GM19035 (cell line): ENCODE measurements around the gene ATP13A2.

Source experiments
- ATAC-seq: cut with Tn5 transposase; IDR thresholded peaks from one replicate; pipeline ENCODE4 v1.9.1; 2021; ENCODE audit not compliant: unreplicated experiment

Gene ATP13A2

DNA sequence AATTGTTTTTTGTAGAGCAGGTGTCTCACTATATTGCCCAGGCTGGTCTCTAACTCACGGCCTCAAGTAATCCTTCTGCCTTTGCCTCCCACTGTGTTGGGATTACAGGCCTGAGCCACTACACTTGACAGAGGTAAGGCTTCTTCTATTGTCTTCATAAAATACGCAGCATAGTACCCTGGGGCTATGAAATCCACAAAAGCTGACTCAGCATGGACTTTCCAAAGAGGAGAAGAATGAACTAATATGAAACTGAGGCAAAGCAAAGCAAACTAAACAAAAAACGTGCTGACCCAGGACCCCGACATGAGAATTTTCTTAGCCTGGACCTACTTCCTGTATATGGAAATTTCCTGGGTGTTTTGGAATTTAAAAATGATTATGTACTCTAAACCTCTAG is 18.5 kb upstream of the ATP13A2 start:
- ATAC-seq = no peak

DNA sequence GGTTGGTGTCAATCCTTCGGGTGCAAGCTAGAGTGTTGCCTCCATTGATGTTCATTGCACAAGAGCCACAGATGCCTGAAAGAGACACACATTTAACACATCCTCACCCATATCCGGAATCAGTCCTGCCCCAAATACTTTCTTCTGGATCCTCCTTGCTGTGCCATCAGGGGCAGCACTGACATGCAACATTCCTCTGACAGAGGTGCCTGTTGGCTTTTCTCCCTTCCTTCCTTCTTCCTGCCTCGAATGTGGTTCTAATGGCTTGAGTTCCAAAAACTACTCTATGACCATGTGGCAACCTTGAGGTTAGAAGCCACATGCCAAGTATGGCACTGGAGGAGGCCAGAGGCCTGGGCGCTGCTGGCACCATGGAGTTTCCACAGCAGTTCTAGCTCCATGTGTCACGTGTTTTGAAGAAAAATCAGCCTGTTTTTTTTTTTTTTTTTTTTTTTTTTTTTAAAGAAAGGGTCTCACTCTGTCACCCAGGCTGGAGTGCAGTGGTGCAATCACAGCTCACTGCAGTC is 17.0 kb upstream of the ATP13A2 start:
- no peak for ATAC-seq

DNA sequence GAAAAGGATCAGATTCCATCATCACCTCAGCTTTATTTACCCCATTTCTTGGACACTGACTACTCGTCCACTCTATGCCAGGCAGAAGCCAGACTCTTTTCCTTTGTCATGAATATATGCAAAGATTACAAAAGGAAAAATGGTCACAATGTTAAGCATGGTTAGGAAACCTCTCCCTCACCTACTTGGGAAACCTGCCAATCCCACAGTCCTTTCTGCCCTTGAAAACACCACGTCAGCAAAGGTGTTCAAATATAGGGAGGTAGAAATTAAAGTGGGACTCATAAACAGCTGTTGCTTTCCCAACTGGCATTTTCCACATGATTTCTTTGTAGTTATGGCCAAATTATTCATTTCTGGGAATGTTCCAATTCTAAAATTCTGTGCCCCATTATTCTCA is 16.2 kb upstream of the ATP13A2 start:
- no peak for ATAC-seq

DNA sequence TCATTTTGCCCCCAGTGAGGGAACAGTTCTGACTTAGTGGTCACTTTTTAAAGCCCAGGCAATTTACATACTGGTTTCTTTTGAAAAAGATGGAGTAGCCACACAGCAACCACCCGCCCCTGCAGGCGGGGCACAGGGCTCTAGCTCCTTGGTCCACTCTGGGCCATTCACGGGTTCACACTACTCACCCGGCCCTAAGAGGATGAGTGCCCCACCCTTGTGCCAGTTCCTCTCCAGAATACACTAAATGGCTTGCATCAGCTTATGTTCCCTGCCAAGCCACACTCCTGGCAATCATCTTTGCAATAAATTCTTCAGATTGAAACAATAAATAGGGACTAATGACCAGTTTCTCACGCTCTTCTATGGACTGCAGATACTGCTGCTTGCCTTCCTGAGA is 15.7 kb upstream of the ATP13A2 start:
- ATAC-seq = no peak

DNA sequence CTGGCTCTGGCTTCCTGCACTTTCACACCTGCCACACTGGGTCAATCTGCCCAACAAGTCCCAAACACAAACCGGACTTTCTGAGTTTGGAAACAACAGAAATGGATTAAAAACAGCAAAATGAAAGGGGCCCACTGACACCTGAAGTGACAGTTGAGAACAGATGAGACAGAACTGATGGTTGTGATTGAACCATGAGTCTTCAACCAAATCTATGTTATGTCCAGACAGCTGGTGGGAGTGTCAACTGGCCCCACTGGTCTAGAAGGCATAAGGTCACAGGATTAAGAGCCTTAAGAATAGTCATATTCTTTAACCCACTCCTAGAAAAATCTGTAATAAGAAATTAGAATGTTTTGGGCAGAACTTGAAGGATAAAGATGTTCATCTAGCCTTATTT is 13.0 kb upstream of the ATP13A2 start:
- no peak for ATAC-seq

DNA sequence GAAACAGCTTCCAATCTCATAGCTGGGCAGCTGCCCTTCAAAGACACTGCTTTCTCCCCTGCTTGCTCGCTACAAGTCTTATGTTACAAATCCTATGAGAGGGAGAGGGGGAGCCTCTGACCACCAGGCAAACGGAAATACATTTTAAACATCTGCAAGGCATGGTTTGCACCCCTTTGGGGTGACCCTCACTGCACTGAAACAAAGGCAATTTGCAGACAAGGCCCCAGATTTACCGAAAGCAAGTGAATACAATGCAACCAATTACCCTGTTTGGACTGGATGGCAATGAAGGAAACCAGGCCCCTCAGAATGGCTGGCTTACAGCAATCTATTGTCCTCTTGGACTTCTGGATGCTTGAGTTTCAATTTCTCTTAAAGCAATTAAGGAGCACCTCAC is 11.8 kb upstream of the ATP13A2 start:
- no peak for ATAC-seq

DNA sequence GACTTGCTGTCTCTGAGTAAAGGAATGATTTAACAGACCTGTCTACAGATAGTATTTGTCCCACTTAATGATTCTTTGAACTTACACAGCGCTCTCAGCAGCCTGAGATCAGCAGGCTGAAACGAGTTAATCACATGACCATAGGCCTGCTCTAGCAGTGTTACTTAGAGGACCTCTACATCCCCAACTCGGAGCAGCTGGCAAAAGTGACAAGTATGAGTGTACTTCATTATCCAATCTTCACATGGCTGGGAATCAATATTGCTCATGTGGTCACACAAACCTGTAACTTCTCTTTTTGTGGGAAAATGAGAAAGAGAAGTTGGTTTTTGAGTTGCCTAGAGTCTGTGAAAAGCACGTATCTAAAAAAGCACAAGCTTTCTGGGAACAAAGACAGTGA is 11.4 kb upstream of the ATP13A2 start:
- ATAC-seq = no peak

DNA sequence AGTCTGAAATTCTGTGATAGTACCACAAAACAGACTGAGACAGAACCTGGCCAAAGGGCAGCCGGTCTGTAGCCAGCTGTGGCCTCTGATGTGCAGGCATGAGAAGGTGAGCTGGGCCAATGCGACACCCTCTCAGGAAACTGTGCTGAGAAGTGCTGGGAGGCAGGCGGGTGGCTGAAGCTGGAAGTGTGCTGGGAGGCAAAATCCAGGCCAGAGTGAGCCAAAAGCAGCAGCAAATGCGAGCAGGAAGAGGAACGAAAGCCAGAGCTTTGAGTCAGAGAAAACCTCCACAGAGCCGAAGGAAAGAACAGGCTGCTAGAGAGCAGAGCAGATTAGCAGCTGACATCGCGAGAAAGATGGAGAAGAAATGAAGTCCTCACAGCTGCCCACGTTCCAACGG is 10.2 kb upstream of the ATP13A2 start:
- no peak for ATAC-seq

DNA sequence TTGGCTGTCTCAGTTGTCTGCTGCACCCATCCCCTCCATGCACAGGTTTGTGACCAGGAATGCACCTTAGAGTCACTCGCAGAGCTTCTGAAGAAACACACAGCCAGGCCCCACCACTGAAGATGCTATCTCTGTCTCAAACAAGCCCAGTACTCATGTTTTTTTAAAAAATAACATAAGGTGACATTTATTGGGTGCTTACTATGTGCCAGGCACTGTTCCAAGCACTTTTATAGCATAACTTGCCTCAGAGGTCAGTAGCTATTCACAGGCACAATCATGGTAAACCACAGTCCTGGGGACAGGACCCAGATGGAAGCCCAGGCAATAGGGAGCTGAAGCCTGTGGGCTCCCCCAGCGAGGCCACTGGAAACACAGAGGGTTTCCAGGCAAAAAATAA is 8.8 kb upstream of the ATP13A2 start:
- ATAC-seq = no peak

DNA sequence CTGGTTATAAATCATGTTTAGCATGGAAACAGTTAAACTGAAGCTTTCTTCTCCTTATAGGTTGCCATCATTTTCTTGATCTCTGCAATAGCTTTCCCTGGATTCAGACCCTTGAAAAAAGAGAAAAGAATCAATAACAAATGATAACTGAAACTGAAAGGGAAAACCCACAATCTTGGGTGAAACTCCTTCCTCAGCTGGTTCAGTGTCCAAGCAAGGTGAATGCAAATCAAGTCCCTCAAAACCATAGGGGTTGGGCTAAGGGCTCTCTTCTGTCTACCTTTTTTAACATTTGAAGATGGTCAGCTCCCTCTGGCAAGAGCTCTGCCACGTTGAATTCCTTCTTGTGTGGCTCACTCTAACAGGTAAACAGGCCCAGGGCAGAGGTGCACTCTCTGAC is 7.1 kb upstream of the ATP13A2 start:
- no peak for ATAC-seq

DNA sequence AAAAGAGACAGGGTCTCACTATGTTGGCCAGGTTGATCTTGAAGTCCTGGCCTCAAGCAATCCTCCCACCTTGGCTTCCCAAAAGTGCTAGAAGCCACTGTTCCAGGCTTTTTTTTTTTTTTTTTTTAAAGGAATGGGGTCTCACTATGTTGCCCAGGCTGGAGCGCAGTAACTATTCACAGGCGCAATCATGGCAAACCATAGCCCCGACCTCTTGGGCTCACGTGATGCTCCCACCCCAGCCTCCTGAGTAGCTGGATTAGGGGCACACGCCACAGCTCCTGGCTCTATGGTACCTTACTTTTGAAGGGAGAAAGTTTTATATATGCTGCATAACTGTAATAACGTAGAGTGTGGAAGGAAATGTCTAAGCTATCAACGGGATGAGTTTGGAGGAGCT is 5.7 kb upstream of the ATP13A2 start:
- no peak for ATAC-seq

DNA sequence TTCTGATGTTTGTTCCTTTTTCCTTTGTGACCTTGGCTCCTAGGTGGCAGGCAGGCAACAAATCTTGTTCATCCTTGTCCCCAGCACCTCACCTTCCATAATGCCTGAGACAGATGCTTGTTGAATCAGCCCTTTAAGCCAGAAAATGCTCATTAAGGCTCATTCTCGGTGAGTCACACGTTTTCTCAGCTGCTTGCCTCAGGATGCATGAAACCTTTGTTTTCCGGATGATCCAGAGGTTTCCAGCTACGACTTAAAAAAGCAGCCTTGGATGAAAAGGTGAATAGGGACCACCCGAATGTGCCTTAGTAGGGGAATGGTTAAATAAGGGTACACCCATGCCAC is 4.6 kb upstream of the ATP13A2 start:
- ATAC-seq = no peak

DNA sequence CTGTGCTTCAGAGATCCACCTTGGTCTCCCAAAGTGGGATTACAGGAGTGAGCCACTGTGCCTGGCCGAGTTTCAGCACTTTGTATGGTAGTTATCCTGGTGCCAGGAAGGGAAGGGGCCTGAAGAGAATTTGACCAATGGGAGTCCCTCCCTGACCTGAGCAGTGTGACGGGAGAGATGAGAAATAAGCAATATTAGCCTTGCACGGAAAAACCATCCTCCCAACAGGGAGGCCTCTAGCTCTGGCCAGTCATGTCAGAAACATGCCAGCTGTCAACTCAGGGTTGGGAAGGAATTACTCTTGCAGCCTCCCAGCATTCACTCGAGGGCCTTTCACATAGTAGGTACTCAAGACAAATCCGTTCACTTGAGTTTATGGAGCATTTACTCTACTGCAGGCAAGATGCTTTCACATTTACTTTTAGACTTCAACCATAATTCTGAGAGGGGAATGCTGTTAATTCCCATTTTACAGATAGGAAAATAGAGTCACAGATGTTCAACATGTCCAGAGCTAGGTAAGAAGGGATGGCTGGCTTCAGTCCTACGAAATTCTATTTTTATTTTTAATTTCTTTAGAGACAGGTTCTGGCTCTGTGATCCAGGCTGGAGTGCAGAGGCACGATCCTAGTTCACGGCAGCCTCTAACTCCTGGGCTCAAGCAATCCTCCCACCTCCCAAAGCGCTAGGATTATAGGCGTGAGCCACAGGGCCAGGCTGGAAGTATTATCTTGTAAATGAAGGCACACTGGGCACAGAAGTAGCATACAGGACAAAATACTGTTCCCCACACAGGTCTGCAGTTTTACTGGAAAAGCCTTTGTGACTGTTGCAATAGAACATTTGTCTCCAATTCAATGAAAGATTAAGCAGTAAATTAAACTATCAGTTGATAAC is 3.2 kb upstream of the ATP13A2 start:
- no peak for ATAC-seq

DNA sequence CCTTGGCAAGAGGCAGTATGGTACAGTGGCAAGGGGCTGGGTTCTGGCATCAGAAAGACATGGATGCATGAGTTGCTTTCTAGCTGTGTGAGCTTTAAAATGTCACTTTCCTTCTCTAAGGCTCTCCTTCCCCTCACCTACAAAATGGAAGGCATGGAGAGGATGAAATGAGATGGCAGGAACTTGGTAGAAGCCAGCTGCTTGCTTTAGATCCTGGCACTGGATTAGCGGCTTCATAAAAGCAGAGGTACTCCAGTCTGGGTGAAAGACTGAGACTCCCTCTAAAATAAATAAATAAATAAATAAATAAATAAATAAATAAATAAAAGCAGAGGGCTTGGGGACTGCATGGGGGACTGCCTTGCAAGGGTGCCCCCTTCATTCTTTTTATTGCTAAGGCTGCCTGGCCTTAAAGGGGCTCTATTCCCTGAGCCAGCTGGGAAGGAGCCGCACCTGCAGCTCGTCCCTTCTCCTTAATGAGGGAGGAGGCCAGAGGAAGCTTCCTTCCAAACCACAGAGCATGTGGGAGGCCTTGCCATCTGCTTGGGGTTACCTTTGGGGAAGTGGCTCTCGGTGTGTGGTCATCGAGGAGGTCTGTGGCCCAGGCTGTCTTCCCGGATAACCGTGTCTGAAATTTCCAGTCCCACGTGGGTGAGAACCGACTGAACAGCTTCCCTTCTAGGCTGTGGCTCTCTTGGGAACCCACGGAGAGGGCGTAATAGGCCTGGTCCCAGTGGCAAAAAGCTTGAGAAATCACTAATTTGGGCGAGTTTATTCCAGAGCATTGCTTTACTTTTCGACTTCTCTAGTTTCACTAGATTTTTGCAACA is 2.0 kb upstream of the ATP13A2 start:
- ATAC-seq = no peak

DNA sequence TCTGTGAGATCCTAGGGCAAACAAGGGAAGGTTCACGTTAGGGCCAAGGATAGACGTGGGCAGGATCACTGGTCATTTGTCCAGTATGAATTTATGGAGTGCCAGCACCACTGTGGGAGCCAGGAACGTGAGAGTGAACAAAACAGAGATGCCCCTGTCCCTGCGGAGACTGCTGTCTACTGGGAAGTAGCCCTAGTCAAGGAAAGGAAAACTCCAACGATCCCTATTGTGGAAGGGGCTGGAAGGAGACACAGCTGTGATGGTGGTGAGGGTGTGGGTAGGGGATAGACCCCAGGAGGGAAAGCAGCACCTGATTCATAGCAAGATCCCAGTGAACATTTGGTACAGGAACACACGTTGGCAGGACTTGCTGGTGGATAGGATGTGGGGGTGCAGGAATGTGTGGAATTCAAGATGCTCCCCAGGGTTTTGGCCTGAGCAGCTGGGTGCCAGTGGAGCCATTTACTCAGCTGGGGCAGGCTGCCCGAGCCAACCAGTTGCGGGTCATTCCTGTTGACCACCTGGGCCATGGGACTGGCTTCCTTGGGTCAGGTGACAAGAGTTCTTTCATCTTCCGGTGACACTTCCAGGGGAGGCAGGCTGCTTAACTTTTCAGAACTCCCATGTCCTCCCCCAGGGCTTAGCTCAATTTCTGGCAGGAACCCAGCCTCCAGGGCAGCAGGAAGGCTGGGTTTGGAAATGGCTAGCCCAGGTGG is 1.2 kb upstream of the ATP13A2 start:
- no peak for ATAC-seq

DNA sequence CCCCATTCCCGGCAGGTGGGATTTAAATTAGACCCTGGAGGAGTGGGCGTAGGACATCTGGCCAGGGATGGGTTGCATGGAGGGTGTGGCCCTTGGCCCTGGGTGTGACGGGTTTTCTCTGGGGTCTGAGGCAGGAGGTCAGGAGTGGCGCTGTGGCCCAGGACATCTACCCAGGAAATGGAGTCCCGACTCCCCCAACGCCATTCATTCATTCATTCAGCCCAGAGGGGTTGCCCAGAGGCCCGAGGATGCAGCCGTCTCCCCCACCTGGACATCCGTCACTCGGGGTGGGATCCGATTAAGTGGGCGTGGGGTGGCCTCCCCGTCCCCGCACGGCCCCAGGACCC is 663 bp downstream of the ATP13A2 start:
- ATAC-seq = peak; percentile 9

DNA sequence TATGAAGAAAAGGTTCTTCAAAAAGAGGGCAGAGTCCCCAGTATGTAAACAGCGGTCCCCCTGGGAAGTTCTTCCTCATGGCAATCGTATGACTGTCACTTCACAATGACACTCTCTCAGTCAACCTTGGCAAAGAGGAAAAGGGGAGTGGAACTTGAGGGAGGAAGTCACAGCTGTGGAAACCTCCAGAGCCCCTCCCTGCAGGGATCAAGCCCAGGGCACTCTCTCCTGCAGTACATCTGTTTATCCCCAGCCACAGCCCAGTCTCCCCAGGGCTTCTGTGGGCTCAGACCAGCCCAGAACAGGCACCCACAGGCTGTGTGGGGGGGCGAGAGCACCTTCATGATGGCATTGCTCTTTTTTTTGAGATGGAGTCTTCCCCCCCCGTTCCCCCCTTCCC is 2.0 kb downstream of the ATP13A2 start:
- ATAC-seq = no peak

DNA sequence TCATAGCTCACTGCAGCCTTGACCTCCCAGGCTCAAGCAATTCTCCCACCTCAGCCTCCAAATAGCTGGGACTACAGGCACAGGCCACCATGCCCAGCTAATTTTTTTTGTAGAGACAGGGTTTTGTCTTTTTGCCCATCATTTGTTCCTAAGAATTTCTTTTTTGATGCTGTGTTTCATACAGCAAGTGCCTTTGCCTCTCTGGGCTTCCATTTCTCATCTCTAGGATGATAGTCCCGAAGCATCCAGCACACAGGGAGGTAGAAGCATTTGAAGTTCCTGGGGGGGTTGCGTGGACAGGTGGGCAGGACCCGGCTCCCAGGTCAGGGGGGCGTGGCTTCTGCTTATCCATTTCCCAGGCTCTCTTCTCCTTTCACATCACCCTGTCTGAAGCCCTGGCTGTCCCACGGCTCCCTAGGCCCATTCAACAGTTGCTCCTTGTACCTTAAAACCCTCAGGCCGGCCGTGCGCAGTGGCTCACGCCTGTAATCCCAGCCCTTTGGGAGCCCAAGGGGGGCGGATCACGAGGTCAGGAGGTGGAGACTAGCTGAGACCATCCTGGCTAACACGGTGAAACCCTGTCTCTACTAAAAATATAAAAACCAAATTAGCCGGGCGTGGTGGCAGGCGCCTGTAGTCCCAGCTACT is 3.4 kb downstream of the ATP13A2 start:
- ATAC-seq = no peak

DNA sequence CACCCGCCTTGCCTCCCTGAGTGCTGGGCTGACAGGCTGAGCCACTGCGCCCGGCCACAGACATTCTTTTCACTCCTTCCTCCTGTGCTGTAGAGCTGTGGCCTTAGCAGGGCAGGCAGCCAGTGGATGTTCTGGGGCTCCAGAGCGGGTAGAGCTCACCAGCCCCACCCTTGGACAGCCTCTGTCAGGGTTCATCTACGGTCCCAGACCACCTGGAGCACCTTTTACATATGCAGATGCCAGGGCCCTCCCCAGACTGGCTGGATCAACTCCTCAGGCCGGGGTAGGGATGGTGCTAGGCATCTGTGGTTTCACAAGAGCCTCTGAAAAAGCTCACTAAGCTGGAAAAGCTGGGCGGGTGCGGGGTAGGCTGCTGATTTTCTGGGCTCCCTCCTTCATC is 4.6 kb downstream of the ATP13A2 start:
- no peak for ATAC-seq

DNA sequence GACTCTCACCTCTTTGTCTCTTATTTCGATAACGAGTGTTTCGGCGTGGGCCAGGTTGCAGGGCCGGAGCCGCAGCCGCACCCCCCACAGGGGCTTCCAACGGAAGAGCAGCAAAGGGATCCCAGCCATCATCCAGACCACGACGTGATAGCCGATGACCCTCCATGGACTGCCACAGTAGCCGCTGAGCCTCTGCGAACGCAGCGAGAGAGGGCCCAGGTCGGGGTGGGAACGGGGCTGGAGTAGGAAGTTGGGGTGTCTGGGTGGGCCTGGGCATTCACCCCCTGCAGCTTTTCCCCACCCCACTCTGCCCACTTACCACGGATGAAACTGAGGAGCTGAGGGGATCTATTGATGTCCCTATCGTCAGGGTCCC is 6.4 kb downstream of the ATP13A2 start:
- no peak for ATAC-seq
